Measurements from ENCODE around the gene STXBP1.

The STXBP1 gene

DNA sequence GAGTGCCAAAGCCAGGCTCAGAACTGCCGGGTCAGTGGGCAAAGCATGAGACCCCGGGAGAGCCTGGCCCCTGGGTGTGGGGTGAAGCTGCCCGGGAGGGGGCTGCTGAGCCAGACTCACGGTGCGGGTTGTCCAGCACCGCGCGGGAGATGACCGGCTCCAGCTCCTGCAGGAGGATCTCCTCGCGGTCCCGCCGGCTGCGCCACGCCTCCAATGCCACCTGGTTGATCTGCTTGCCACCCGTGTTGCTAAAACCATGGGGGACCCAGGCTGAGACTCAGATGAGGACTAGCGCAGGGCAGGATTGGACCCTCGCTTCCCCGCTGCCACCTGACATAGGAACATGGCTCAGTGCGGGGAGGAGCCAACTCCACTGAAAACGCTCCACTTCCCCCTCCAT, 120.4 kb downstream of the STXBP1 start:
- H3K4me1 ChIP-seq (ENCODE audit: insufficient read depth, poor library complexity, severe bottlenecking), result no peaks in the 10 kb centered on the region
- TF ChIP-seq, protein P1, sequence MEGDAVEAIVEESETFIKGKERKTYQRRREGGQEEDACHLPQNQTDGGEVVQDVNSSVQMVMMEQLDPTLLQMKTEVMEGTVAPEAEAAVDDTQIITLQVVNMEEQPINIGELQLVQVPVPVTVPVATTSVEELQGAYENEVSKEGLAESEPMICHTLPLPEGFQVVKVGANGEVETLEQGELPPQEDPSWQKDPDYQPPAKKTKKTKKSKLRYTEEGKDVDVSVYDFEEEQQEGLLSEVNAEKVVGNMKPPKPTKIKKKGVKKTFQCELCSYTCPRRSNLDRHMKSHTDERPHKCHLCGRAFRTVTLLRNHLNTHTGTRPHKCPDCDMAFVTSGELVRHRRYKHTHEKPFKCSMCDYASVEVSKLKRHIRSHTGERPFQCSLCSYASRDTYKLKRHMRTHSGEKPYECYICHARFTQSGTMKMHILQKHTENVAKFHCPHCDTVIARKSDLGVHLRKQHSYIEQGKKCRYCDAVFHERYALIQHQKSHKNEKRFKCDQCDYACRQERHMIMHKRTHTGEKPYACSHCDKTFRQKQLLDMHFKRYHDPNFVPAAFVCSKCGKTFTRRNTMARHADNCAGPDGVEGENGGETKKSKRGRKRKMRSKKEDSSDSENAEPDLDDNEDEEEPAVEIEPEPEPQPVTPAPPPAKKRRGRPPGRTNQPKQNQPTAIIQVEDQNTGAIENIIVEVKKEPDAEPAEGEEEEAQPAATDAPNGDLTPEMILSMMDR (IDR thresholded peaks at IDR 0.05; ENCODE audit: poor library complexity, severe bottlenecking), result no peak
- H3K9me3 ChIP-seq (ENCODE audit: severe bottlenecking), result no peaks in the 10 kb centered on the region
- DNase-seq (ENCODE audit: low spot score) (peak; percentile 52), ATAC-seq (ENCODE audit: low read depth) (no peak)
- H3K4me3 ChIP-seq (ENCODE audit: severe bottlenecking), result no peak overlapping the region
- no peak overlapping the region for H3K27ac ChIP-seq (ENCODE audit: poor library complexity, severe bottlenecking)
- no peaks in the 10 kb centered on the region for H3K36me3 ChIP-seq (ENCODE audit: low read depth)
- H3K27me3 ChIP-seq (ENCODE audit: insufficient read depth, poor library complexity, severe bottlenecking), result no peaks in the 10 kb centered on the region

- Histone ChIP-seq H3K4me1 (ENCODE audit: insufficient read depth, poor library complexity, severe bottlenecking) (no peaks in the 10 kb centered on the region), H3K9me3 (ENCODE audit: severe bottlenecking) (no peaks in the 10 kb centered on the region), H3K27ac (ENCODE audit: poor library complexity, severe bottlenecking) (no peak overlapping the region), H3K4me3 (ENCODE audit: severe bottlenecking) (no peak overlapping the region), H3K27me3 (ENCODE audit: insufficient read depth, poor library complexity, severe bottlenecking) (no peaks in the 10 kb centered on the region), H3K36me3 (ENCODE audit: low read depth) (no peaks in the 10 kb centered on the region)
- TF ChIP-seq, protein P1 (IDR thresholded peaks at IDR 0.05; ENCODE audit: poor library complexity, severe bottlenecking), result no peak
- no peak for DNase-seq (ENCODE audit: low spot score)
- no peak for ATAC-seq (ENCODE audit: low read depth)
Observed at GRCh38 chr9:127733614-127734013, 121.5 kb downstream of the STXBP1 start.

- no peak for ATAC-seq (ENCODE audit: low read depth)
- H3K27ac ChIP-seq (ENCODE audit: poor library complexity, severe bottlenecking), result peak overlapping the region; percentile 49
Observed at GRCh38 chr9:127734247-127734746, 122.2 kb downstream of the STXBP1 start.

GRCh38 chr9:127734747-127735529, 122.9 kb downstream of the STXBP1 start, which contains the start of gene TOR2A:
Gene TOR2A (minus strand): TSS chr9:127735294. CDS start chr9:127735270, 24 bp downstream.
- Histone ChIP-seq H3K36me3 (ENCODE audit: low read depth) (no peaks in the 10 kb centered on the region), H3K27ac (ENCODE audit: poor library complexity, severe bottlenecking) (peak within 1 kb of the TSS; percentile 49), H3K4me1 (ENCODE audit: insufficient read depth, poor library complexity, severe bottlenecking) (peaks cover 2% of the 10 kb centered on the region), H3K27me3 (ENCODE audit: insufficient read depth, poor library complexity, severe bottlenecking) (no peaks in the 10 kb centered on the region), H3K4me3 (ENCODE audit: severe bottlenecking) (peak within 1 kb of the TSS; percentile 64), H3K9me3 (ENCODE audit: severe bottlenecking) (no peaks in the 10 kb centered on the region)
- peak; percentile 92 for ATAC-seq (ENCODE audit: low read depth)
- TF ChIP-seq, protein P1 (IDR thresholded peaks at IDR 0.05; ENCODE audit: poor library complexity, severe bottlenecking), result peak; percentile 92
- DNase-seq (ENCODE audit: low spot score), result peak; percentile 97

More at GRCh38 chr9:127734247-127734746, 122.2 kb downstream of the STXBP1 start:
- DNase-seq (ENCODE audit: low spot score), result peak; percentile 56
- no peaks in the 10 kb centered on the region for H3K4me1 ChIP-seq (ENCODE audit: insufficient read depth, poor library complexity, severe bottlenecking)
- H3K36me3 ChIP-seq (ENCODE audit: low read depth), result no peaks in the 10 kb centered on the region
- TF ChIP-seq, protein P1 (IDR thresholded peaks at IDR 0.05; ENCODE audit: poor library complexity, severe bottlenecking), result no peak
- peak overlapping the region; percentile 64 for H3K4me3 ChIP-seq (ENCODE audit: severe bottlenecking)
- no peaks in the 10 kb centered on the region for H3K27me3 ChIP-seq (ENCODE audit: insufficient read depth, poor library complexity, severe bottlenecking)
- no peaks in the 10 kb centered on the region for H3K9me3 ChIP-seq (ENCODE audit: severe bottlenecking)
